ENCODE data around the gene FADS3. TPM values are rescaled to one million over a fixed set of nuclear protein-coding genes. Genes with fewer than 3 reads are reported as not detected.
A peak's percentile ranks its signal among the peaks of the same experiment; 100 is the strongest.

The FADS3 gene
- total RNA-seq, 3 donors from 2014 or later (not counting 1 experiment from before 2014, with no cell fraction given): 10.8 to 17.8 (median 11.5) TPM

GRCh38 chr11:61905801-61906521, 14.6 kb upstream of the FADS3 start:
- no peak overlapping the region for H3K4me3 ChIP-seq (ENCODE audit: low read length)
- Mint-ChIP-seq H3K27ac (no peak overlapping the region), H3K36me3 (no peaks in the 10 kb centered on the region), H3K9me3 (no peaks in the 10 kb centered on the region), H3K27me3 (ENCODE audit: low read depth in 2 of 2) (peaks cover 0 to 3% of the 10 kb centered on the region in 2 donors), H3K4me1 (no peaks in the 10 kb centered on the region), H3K4me3 (no peak overlapping the region)
- ATAC-seq: no peak
- TF ChIP-seq, protein P1, sequence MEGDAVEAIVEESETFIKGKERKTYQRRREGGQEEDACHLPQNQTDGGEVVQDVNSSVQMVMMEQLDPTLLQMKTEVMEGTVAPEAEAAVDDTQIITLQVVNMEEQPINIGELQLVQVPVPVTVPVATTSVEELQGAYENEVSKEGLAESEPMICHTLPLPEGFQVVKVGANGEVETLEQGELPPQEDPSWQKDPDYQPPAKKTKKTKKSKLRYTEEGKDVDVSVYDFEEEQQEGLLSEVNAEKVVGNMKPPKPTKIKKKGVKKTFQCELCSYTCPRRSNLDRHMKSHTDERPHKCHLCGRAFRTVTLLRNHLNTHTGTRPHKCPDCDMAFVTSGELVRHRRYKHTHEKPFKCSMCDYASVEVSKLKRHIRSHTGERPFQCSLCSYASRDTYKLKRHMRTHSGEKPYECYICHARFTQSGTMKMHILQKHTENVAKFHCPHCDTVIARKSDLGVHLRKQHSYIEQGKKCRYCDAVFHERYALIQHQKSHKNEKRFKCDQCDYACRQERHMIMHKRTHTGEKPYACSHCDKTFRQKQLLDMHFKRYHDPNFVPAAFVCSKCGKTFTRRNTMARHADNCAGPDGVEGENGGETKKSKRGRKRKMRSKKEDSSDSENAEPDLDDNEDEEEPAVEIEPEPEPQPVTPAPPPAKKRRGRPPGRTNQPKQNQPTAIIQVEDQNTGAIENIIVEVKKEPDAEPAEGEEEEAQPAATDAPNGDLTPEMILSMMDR (IDR thresholded peaks at IDR 0.05): no peak
- intact Hi-C loops (cut with micrococcal nuclease): no loop called here
- no peak for DNase-seq
- H3K27me3 ChIP-seq (ENCODE audit: control insufficient read depth, insufficient read depth, low read length): no peaks in the 10 kb centered on the region
- no peaks in the 10 kb centered on the region for H3K36me3 ChIP-seq (ENCODE audit: control insufficient read depth, insufficient read depth, low read length)
- 89% methylated on average over 14 of the region's 14 CpGs for WGBS (ENCODE audit: insufficient coverage)
- no peaks in the 10 kb centered on the region for H3K9me3 ChIP-seq (ENCODE audit: control insufficient read depth, insufficient read depth, low read length)
- H3K27ac ChIP-seq (ENCODE audit: low read length): no peak overlapping the region
- H3K4me1 ChIP-seq (ENCODE audit: control insufficient read depth, insufficient read depth, low read length): no peaks in the 10 kb centered on the region

DNA sequence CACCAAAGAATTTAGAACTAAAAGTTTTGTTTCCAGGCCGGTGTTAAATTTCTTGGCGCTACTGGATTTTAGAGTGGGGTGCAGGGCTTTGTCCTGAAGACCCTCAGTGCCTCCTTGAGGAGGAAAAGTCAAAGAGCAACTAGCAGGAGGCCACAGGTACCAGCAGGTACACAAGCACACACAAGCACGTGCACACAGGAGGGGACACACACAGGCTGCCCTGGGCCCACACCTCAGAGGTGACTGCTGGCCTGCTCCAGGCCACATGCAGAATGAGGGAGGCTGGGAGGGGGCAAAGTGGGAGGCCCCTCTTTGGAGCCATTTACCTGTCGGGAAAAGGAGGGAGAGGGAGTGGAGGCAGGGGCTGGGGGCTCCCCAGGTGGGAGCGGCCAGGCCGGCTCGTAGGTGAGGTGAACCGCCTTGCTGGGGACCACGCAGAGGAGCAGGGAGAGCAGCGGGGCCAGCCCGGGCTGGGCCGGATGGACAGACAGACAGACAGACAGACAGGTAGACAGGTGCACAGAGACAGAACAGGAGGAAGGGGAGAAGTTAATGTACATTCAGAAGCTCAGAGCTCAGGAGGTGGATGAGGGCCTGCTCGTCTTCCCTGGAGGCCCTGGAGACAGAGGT, 13.8 kb upstream of the FADS3 start:
- no peak for ATAC-seq
- no peak overlapping the region for H3K4me3 Mint-ChIP-seq
- H3K27me3 Mint-ChIP-seq (ENCODE audit: low read depth in 2 of 2): peaks cover 0 to 3% of the 10 kb centered on the region in 2 donors
- H3K36me3 Mint-ChIP-seq: no peaks in the 10 kb centered on the region
- Histone ChIP-seq H3K27me3 (ENCODE audit: control insufficient read depth, insufficient read depth, low read length) (no peaks in the 10 kb centered on the region), H3K27ac (ENCODE audit: low read length) (no peak overlapping the region), H3K36me3 (ENCODE audit: control insufficient read depth, insufficient read depth, low read length) (no peaks in the 10 kb centered on the region), H3K4me3 (ENCODE audit: low read length) (no peak overlapping the region), H3K9me3 (ENCODE audit: control insufficient read depth, insufficient read depth, low read length) (no peaks in the 10 kb centered on the region), H3K4me1 (ENCODE audit: control insufficient read depth, insufficient read depth, low read length) (no peaks in the 10 kb centered on the region)
- H3K27ac Mint-ChIP-seq: no peak overlapping the region
- no peaks in the 10 kb centered on the region for H3K4me1 Mint-ChIP-seq
- intact Hi-C loops (cut with micrococcal nuclease): no loop called here
- no peaks in the 10 kb centered on the region for H3K9me3 Mint-ChIP-seq
- 96% methylated on average over 13 of the region's 13 CpGs for WGBS (ENCODE audit: insufficient coverage)
- TF ChIP-seq, protein P1 (IDR thresholded peaks at IDR 0.05): no peak
- DNase-seq: no peak

- peaks cover 0 to 3% of the 10 kb centered on the region in 2 donors for H3K27me3 Mint-ChIP-seq (ENCODE audit: low read depth in 2 of 2)
- H3K9me3 Mint-ChIP-seq: no peaks in the 10 kb centered on the region
- TF ChIP-seq, protein P1 (IDR thresholded peaks at IDR 0.05): no peak
- Histone ChIP-seq H3K4me1 (ENCODE audit: control insufficient read depth, insufficient read depth, low read length) (peaks cover 3% of the 10 kb centered on the region), H3K4me3 (ENCODE audit: low read length) (no peak overlapping the region), H3K27me3 (ENCODE audit: control insufficient read depth, insufficient read depth, low read length) (no peaks in the 10 kb centered on the region), H3K36me3 (ENCODE audit: control insufficient read depth, insufficient read depth, low read length) (no peaks in the 10 kb centered on the region), H3K9me3 (ENCODE audit: control insufficient read depth, insufficient read depth, low read length) (no peaks in the 10 kb centered on the region), H3K27ac (ENCODE audit: low read length) (no peak overlapping the region)
- no peak overlapping the region for H3K4me3 Mint-ChIP-seq
- no peaks in the 10 kb centered on the region for H3K36me3 Mint-ChIP-seq
- no peak overlapping the region for H3K27ac Mint-ChIP-seq
- 45% methylated on average over 19 of the region's 19 CpGs for WGBS (ENCODE audit: insufficient coverage)
- intact Hi-C loops (cut with micrococcal nuclease): no loop called here
- ATAC-seq: peak in 2 of 3 donors; percentile 60 to 74
- no peak for DNase-seq
- no peaks in the 10 kb centered on the region for H3K4me1 Mint-ChIP-seq
These were observed 13.2 kb upstream of the FADS3 start for GRCh38 chr11:61904539-61905048.
